Left lung (tissue), 10 donors: ENCODE results near the gene CFAP161. TPM values are rescaled to one million over a fixed set of nuclear protein-coding genes. Genes with fewer than 3 reads are reported as not detected.

Experiments used
- ATAC-seq: fragments of 200-7000 bp; cut with Tn5 transposase; one replicate; pipeline ENCODE4 v1.9.1; 2020; ENCODE audit warnings: moderate library complexity
- DNase-seq, 4 donors: peaks; one replicate each; pipeline ENCODE4 v3.0.0-alpha.2; 2013 to 2020
- H3K27ac ChIP-seq, 2 donors: fragments of 200-600 bp; sonication (generic) in 1 of 2; one replicate each; pipeline versions ENCODE4 v1.5.0 to v1.8.0; 2020 to 2021
- H3K27me3 ChIP-seq, 2 donors: fragments of 200-600 bp; sonication (generic) in 1 of 2; one replicate each; pipeline versions ENCODE4 v1.5.0 to v1.8.0; 2020 to 2021
- H3K36me3 ChIP-seq, 2 donors: fragments of 200-600 bp; sonication (generic) in 1 of 2; one replicate each; pipeline versions ENCODE4 v1.5.0 to v1.8.0; 2020 to 2021
- H3K4me1 ChIP-seq, 2 donors: fragments of 200-600 bp; one replicate each; pipeline ENCODE4 v1.8.0; 2021
- H3K4me3 ChIP-seq, 2 donors: fragments of 200-600 bp; sonication (generic) in 1 of 2; one replicate each; pipeline versions ENCODE4 v1.5.0 to v1.8.0; 2020 to 2021; ENCODE audit warnings: mild to moderate bottlenecking in 1 of 2
- H3K9me3 ChIP-seq, 2 donors: fragments of 200-600 bp; sonication (generic) in 1 of 2; one replicate each; pipeline versions ENCODE4 v1.5.0 to v1.8.0; 2020 to 2021
- CTCF ChIP-seq, 2 donors: fragments of 200-600 bp; sonication (generic) in 1 of 2; IDR thresholded peaks; one replicate each; pipeline versions ENCODE4 v1.5.0 to v1.8.0; 2021; ENCODE audit warnings: antibody characterized with exemption in 2 of 2
- intact Hi-C, 2 donors: fragments of 100-400 bp; cut with DNase I; formaldehyde crosslinking; loops; one replicate each; pipeline versions ENCODE4 v1.11.2 to v1.14.2; 2022
- polyA plus RNA-seq, 6 donors: library from polyadenylated mRNA; unstranded; fragments of 120-200 nt; gene quantifications; one replicate each; pipeline ENCODE4 v1.2.1, GENCODE V29; 2013; ENCODE audit not compliant: insufficient read length in 6 of 6
- total RNA-seq, 2 donors: library from RNA; stranded (reverse); fragmentation: NEBNext Ultra II Directional; extraction: Animal tissue kit (Norgen Biotek cat#: 25700); gene quantifications; one replicate each; pipeline ENCODE4 v1.2.1, GENCODE V29; 2021
- donor health status: DM: no; HTN: yes; CAD: no.
- donor health status: DM: no; HTN: no; CAD: no.

The CFAP161 gene
- total and polyA plus RNA-seq, 8 donors: 0.64 to 12.2 (median 5.7) TPM

- no peak for ATAC-seq
- no peak for TF ChIP-seq CTCF (IDR thresholded peaks at IDR 0.05)
- peaks cover 0 to 7% of the 10 kb centered on the region in 2 donors for H3K27me3 ChIP-seq
- no peak overlapping the region for H3K4me3 ChIP-seq
- peak overlapping the region in 1 of 2 donors; percentile 69 for H3K27ac ChIP-seq
- H3K36me3 ChIP-seq: no peaks in the 10 kb centered on the region
- no peak for DNase-seq
- H3K4me1 ChIP-seq: peaks cover 0 to 29% of the 10 kb centered on the region in 2 donors
- H3K9me3 ChIP-seq: no peaks in the 10 kb centered on the region
- intact Hi-C loops: loop anchor here in 1 of 2 donors (10.0 kb wide), 1 partner anchor 94 kb away; the partner anchor contains the start of gene TLNRD1
These were observed 35.7 kb upstream of the CFAP161 start for GRCh38 chr15:81098349-81098748.

DNA sequence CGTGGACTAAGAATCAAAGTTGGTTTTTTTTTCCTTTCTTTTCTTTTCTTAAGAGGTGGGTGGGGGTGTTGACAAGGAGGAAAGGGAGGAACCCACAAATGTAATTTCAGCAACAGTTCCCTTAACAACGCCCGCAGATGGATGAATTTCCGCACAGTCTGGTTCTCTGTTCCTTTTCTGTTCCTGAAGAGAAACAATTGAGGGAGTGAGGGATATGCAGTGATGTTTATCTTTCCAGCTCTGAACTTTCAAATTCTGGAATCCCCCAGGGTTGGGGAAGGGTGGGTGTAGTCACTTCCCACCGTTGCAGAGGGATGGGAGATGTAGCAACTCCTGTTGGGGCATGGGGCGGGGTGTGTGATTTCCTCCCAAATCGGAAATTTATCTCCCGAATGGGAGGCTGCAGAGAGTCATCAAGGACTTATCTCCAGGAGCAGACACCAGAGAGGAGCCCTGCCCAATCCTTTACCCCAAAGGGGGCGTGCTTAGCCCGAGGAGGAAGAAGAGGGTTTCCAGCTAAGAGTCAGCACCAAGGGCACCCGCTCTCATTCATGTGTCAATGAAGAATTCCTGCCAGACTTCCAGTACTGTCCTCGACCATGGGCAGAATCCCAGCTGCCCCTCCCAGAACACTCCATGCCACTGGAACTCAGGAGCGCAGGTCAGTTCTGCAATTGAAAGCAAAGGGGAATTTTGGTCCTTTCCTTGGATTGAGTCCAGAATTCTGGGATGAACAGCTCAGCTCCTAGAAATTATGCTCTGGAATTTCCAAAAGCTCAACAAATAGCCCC is 35.0 kb upstream of the CFAP161 start:
- H3K4me1 ChIP-seq: peaks cover 0 to 29% of the 10 kb centered on the region in 2 donors
- TF ChIP-seq CTCF (IDR thresholded peaks at IDR 0.05): no peak
- H3K27ac ChIP-seq: peak overlapping the region in 1 of 2 donors; percentile 69
- intact Hi-C loops: loop anchor here in 1 of 2 donors (10.0 kb wide), 1 partner anchor 94 kb away; the partner anchor contains the start of gene TLNRD1
- H3K36me3 ChIP-seq: no peaks in the 10 kb centered on the region
- peaks cover 0 to 4% of the 10 kb centered on the region in 2 donors for H3K27me3 ChIP-seq
- no peaks in the 10 kb centered on the region for H3K9me3 ChIP-seq
- no peak overlapping the region for H3K4me3 ChIP-seq
- DNase-seq (peak in 1 of 4 donors; percentile 39), ATAC-seq (peak; percentile 64)

DNA sequence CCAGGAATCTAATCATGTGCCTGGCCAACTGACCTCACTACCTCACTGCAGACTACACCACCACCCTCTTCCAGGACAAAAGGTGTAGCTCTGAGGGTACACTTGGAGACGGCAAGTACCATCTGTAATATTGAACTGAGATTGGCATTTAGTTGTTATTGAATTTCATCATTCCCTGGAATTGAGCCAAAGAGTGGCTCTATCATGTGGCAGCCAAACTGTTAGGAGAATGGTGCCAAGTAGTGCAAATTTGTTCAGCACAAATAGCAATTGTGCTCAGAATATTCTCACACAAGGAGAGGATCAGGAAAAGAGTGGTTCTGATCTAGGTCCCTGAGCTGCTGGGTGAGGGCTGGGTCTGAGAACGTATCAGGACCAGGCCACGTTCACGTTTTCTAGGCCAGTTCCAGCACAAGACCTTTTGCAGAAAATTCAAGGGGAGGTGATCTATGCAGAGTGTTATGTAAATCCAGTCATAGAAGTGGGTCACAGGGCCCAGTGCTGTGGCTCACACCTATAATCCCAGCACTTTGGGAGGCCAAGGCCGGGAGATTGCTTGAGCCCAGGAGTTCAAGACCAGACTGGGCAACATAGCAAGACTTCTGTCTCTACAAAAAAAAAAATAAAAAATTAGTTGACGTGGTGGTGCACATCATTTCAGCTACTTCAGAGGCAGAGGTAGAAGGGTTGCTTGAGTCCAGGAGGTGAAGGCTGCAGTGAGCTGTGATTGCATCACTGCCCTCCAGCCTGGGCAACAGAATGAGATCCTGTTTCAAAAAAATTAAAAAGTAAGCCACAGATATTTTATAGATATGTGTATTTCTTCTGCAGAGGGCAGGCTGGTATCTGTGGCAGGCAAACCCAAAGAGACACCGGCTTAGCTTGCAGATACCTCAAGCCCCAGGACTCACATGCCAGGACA is 31.9 kb upstream of the CFAP161 start:
- no peaks in the 10 kb centered on the region for H3K36me3 ChIP-seq
- H3K4me3 ChIP-seq: no peak overlapping the region
- no peaks in the 10 kb centered on the region for H3K9me3 ChIP-seq
- no peak for TF ChIP-seq CTCF (IDR thresholded peaks at IDR 0.05)
- intact Hi-C loops: loop anchor here in 1 of 2 donors (10.0 kb wide), 1 partner anchor 163 kb away; no protein-coding TSS in a partner anchor
- DNase-seq: no peak
- H3K4me1 ChIP-seq: peaks cover 0 to 36% of the 10 kb centered on the region in 2 donors
- ATAC-seq: no peak
- H3K27ac ChIP-seq: no peak overlapping the region
- H3K27me3 ChIP-seq: peaks cover 0 to 4% of the 10 kb centered on the region in 2 donors

GRCh38 chr15:81103857-81104256 is 30.2 kb upstream of the CFAP161 start:
- intact Hi-C loops: loop anchor here in 1 of 2 donors (10.0 kb wide), 1 partner anchor 161 kb away; no protein-coding TSS in a partner anchor
- no peak for TF ChIP-seq CTCF (IDR thresholded peaks at IDR 0.05)
- no peaks in the 10 kb centered on the region for H3K9me3 ChIP-seq
- DNase-seq (no peak), ATAC-seq (no peak)
- H3K4me1 ChIP-seq: peaks cover 0 to 37% of the 10 kb centered on the region in 2 donors
- no peaks in the 10 kb centered on the region for H3K36me3 ChIP-seq
- no peak overlapping the region for H3K4me3 ChIP-seq
- no peak overlapping the region for H3K27ac ChIP-seq
- H3K27me3 ChIP-seq: peaks cover 0 to 4% of the 10 kb centered on the region in 2 donors
